MCF 10A (cell line): Measurements from ENCODE around the gene ARFGEF3. TPM values are rescaled to one million over a fixed set of nuclear protein-coding genes. Genes with fewer than 3 reads are reported as not detected.
"Not testable (repeated sequence)": the region's sequence is repeated elsewhere in the genome, so short reads cannot be mapped to it uniquely, and the experiment has no call there.

ENCODE experiments used
- BruUV-seq: library from RNA; stranded (reverse); fragments of 400-500 nt; replicated peaks from 2 replicates; lab custom pipeline; 2021; lab: Mats Ljungman, UMichigan
- CTCF ChIA-PET: fragments of 300-600 bp; sonication (Branson Sonifier 250); formaldehyde crosslinking; extraction: SDS; loops from one replicate; lab custom pipeline; 2021; ENCODE audit warnings: antibody characterized with exemption, inconsistent platforms; lab: Yijun Ruan, JAX
- POLR2A ChIA-PET: fragments of 300-600, 350-650 bp; sonication (Branson Sonifier 250); formaldehyde crosslinking; extraction: SDS; loops from one replicate; lab custom pipeline; 2020; ENCODE audit warnings: antibody characterized with exemption, inconsistent platforms; lab: Yijun Ruan, JAX
- DNase-seq: peaks from one replicate; pipeline ENCODE4 v3.0.0-alpha.2; 2018; ENCODE audit not compliant: unreplicated experiment
- H3K27ac Mint-ChIP-seq: one replicate; pipeline ENCODE4 v1.8.0; 2022; ENCODE audit warnings: mild to moderate bottlenecking, low read depth, mixed read lengths; ENCODE audit not compliant: unreplicated experiment
- H3K27me3 Mint-ChIP-seq: one replicate; pipeline ENCODE4 v1.8.0; 2022; ENCODE audit warnings: mixed read lengths; ENCODE audit not compliant: insufficient read depth, unreplicated experiment
- H3K36me3 Mint-ChIP-seq: one replicate; pipeline ENCODE4 v1.8.0; 2022; ENCODE audit warnings: mild to moderate bottlenecking, moderate library complexity, mixed read lengths; ENCODE audit not compliant: insufficient read depth, unreplicated experiment
- H3K4me1 Mint-ChIP-seq: one replicate; pipeline ENCODE4 v1.8.0; 2022; ENCODE audit warnings: mixed read lengths; ENCODE audit not compliant: insufficient read depth, unreplicated experiment
- H3K4me3 Mint-ChIP-seq: one replicate; pipeline ENCODE4 v1.8.0; 2022; ENCODE audit warnings: mild to moderate bottlenecking, moderate library complexity, mixed read lengths; ENCODE audit not compliant: unreplicated experiment
- H3K9me3 Mint-ChIP-seq: one replicate; pipeline ENCODE4 v1.8.0; 2022; ENCODE audit warnings: mixed read lengths; ENCODE audit not compliant: unreplicated experiment
- CTCF ChIP-seq: fragments of 200-600 bp; IDR thresholded peaks from one replicate; pipeline ENCODE4 v1.8.0; 2022; ENCODE audit warnings: antibody characterized with exemption, mild to moderate bottlenecking; ENCODE audit not compliant: unreplicated experiment
- intact Hi-C: fragments of 100-400 bp; cut with micrococcal nuclease; formaldehyde crosslinking; loops from 2 replicates; pipeline ENCODE4 v1.14.1; 2022
- total RNA-seq: library from RNA; stranded (reverse); gene quantifications from 2 replicates; pipeline ENCODE4 v1.2.3, GENCODE V29; 2022

Gene ARFGEF3
- total RNA-seq, 1 experiment from 2014 or later = 3.4 TPM

DNA sequence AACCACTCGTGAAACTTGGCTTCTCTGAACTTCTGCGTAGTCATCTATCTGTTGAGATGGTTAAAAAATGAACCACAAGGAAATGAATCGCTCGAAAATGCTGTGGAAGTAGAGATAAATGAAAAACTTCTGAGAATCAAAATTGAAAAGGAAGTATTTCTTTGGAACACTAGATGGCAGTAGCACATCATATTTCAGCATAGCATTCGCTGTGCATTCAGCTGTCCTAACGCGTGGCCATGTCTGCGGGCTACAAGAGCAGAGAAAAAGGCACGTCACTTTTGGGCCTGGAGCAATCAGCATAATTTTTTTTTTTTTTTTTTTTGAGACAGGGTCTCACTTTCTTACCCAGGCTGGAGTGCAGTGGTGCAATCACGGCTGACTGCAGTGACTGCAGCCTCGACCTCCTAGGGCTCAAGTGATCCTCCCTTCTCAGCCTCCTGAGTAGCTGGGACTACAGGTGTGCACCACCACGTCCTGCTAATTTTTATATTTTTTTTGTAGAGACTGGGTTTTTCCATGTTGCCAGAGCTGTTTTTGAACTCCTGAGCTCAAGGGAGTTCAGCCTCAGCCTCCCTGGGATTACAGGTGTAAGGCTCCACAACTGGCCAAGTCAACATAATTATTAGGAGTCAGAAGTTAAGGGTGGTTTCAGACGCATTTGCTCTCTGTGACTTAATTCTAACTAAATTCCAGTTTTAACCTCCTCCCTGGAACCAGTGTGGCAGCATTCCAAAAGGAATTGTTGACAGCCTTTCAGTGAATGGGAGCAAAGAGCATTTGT is 45.7 kb upstream of the ARFGEF3 start:
- ChIA-PET CTCF (interaction anchor here (0.6 to 4.9 kb wide), 62 partner anchors 9 to 1076 kb away, joined by 3 to 40 read pairs (median 4); partner anchors contain the start of gene HEBP2), POLR2A (interaction anchor here (0.6 to 1.8 kb wide), 7 partner anchors 9 to 576 kb away, joined by 3 to 6 read pairs (median 4); no protein-coding TSS in a partner anchor)
- no peaks in the 10 kb centered on the region for H3K4me1 Mint-ChIP-seq
- H3K36me3 Mint-ChIP-seq = no peaks in the 10 kb centered on the region
- intact Hi-C loops = loop anchor here (1.0 to 10.0 kb wide), 7 partner anchors 171 to 1249 kb away; partner anchors contain the start of gene HEBP2
- peak; percentile 79 for TF ChIP-seq CTCF
- no TSS peak for BruUV-seq
- peak; percentile 68 for DNase-seq
- H3K4me3 Mint-ChIP-seq = no peak overlapping the region
- no peaks in the 10 kb centered on the region for H3K9me3 Mint-ChIP-seq
- peaks cover 25% of the 10 kb centered on the region for H3K27me3 Mint-ChIP-seq
- H3K27ac Mint-ChIP-seq = no peak overlapping the region

GRCh38 chr6:138116661-138116999 is 45.1 kb upstream of the ARFGEF3 start:
- H3K27me3 Mint-ChIP-seq = peaks cover 31% of the 10 kb centered on the region
- CTCF ChIA-PET = interaction anchor here (0.6 to 4.9 kb wide), 49 partner anchors 9 to 1077 kb away, joined by 3 to 40 read pairs (median 4); partner anchors contain the start of gene HEBP2
- no TSS peak for BruUV-seq
- TF ChIP-seq CTCF = no peak
- H3K9me3 Mint-ChIP-seq = no peaks in the 10 kb centered on the region
- no peak overlapping the region for H3K27ac Mint-ChIP-seq
- POLR2A ChIA-PET = interaction anchor here (0.7 to 1.8 kb wide), 6 partner anchors 10 to 310 kb away, joined by 3 to 6 read pairs (median 4); no protein-coding TSS in a partner anchor
- no peaks in the 10 kb centered on the region for H3K36me3 Mint-ChIP-seq
- no peak for DNase-seq
- intact Hi-C loops = loop anchor here (1.0 to 10.0 kb wide), 7 partner anchors 170 to 1248 kb away; partner anchors contain the start of gene HEBP2
- H3K4me3 Mint-ChIP-seq = no peak overlapping the region
- no peaks in the 10 kb centered on the region for H3K4me1 Mint-ChIP-seq

GRCh38 chr6:138117376-138117914 is 44.3 kb upstream of the ARFGEF3 start:
- Mint-ChIP-seq H3K4me3 (no peak overlapping the region), H3K4me1 (no peaks in the 10 kb centered on the region), H3K36me3 (no peaks in the 10 kb centered on the region), H3K9me3 (no peaks in the 10 kb centered on the region), H3K27ac (no peak overlapping the region), H3K27me3 (peaks cover 39% of the 10 kb centered on the region)
- ChIA-PET POLR2A (interaction anchor here (0.7 to 1.8 kb wide), 5 partner anchors 11 to 309 kb away, joined by 3 to 6 read pairs (median 3); no protein-coding TSS in a partner anchor), CTCF (interaction anchor here (0.6 to 4.9 kb wide), 21 partner anchors 9 to 649 kb away, joined by 3 to 33 read pairs (median 5); no protein-coding TSS in a partner anchor)
- DNase-seq = no peak
- BruUV-seq = no TSS peak
- TF ChIP-seq CTCF = no peak
- intact Hi-C loops = loop anchor here (2.0 to 10.0 kb wide), 4 partner anchors 169 to 1247 kb away; partner anchors contain the start of gene HEBP2

DNA sequence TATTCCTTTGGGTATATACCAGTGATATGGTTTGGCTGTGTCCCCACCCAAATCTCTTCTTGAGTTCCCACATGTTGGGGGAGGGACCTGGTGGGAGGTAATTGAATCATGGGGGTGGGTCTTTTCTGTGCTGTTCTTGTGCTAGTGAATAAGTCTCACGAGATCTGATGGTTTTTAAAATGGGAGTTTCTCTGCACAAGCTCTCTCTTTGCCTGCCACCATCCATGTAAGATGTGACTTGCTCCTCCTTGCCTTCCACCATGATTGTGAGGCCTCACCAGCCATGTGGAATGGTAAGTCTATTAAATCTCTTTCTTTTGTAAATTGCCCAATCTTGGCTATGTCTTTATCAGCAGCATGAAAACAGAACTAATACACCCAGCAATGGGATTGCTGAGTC is 42.5 kb upstream of the ARFGEF3 start:
- DNase-seq, POLR2A ChIA-PET, H3K27ac Mint-ChIP-seq, H3K9me3 Mint-ChIP-seq, BruUV-seq, H3K4me3 Mint-ChIP-seq, H3K4me1 Mint-ChIP-seq, H3K36me3 Mint-ChIP-seq: not testable (repeated sequence)
- intact Hi-C loops = loop anchor here (10.0 kb wide), 1 partner anchor 1246 kb away; no protein-coding TSS in a partner anchor
- CTCF ChIA-PET = interaction anchor here (1.2 to 1.3 kb wide), 3 partner anchors 118 to 401 kb away, joined by 3 to 4 read pairs (median 4); no protein-coding TSS in a partner anchor
- peaks cover 38% of the 10 kb centered on the region for H3K27me3 Mint-ChIP-seq
